Neural crest cell (in vitro differentiated cells): Measurements from ENCODE around the gene SGMS2. TPM values are rescaled to one million over a fixed set of nuclear protein-coding genes. Genes with fewer than 3 reads are reported as not detected.

Source experiments
- DNase-seq: peaks from one replicate; pipeline ENCODE4 v3.0.0; 2021; ENCODE audit warnings: low read depth, mixed read lengths, low spot score
- H3K27ac Mint-ChIP-seq: one replicate; pipeline ENCODE4 v1.8.0; 2021; ENCODE audit warnings: mild to moderate bottlenecking, mixed read lengths; ENCODE audit not compliant: unreplicated experiment
- H3K27me3 Mint-ChIP-seq: 2 replicates; pipeline ENCODE4 v1.8.0; 2021; ENCODE audit warnings: low read depth, mild to moderate bottlenecking, mixed read lengths
- H3K36me3 Mint-ChIP-seq: 2 replicates; pipeline ENCODE4 v1.8.0; 2021; ENCODE audit warnings: low read depth, mild to moderate bottlenecking, mixed read lengths
- H3K4me1 Mint-ChIP-seq: 2 replicates; pipeline ENCODE4 v1.8.0; 2021; ENCODE audit warnings: mixed read lengths
- H3K4me3 Mint-ChIP-seq: one replicate; pipeline ENCODE4 v1.8.0; 2021; ENCODE audit warnings: mild to moderate bottlenecking, mixed read lengths
- H3K9me3 Mint-ChIP-seq: 2 replicates; pipeline ENCODE4 v1.8.0; 2021; ENCODE audit warnings: mixed read lengths
- CTCF ChIP-seq: fragments of 200-600 bp; sonication (generic); conservative IDR thresholded peaks from 2 replicates; pipeline ENCODE4 v1.5.0; 2021; ENCODE audit warnings: antibody characterized with exemption, mild to moderate bottlenecking
- total RNA-seq: library from RNA; stranded (reverse); gene quantifications from 2 replicates; pipeline ENCODE4 v1.2.1, GENCODE V29; 2021

The SGMS2 gene
- total RNA-seq, 1 donor from 2014 or later, result 1.4 TPM

GRCh38 chr4:107894138-107894603, 69.4 kb downstream of the SGMS2 start:
- TF ChIP-seq CTCF, result no peak
- no peak for DNase-seq
- no peaks in the 10 kb centered on the region for H3K27me3 Mint-ChIP-seq
- no peaks in the 10 kb centered on the region for H3K4me1 Mint-ChIP-seq
- H3K9me3 Mint-ChIP-seq, result peaks cover 3% of the 10 kb centered on the region
- no peak overlapping the region for H3K27ac Mint-ChIP-seq
- no peak overlapping the region for H3K4me3 Mint-ChIP-seq
- peaks cover 5% of the 10 kb centered on the region for H3K36me3 Mint-ChIP-seq

GRCh38 chr4:107896158-107896645, 71.5 kb downstream of the SGMS2 start:
- TF ChIP-seq CTCF, result no peak
- Mint-ChIP-seq H3K27me3 (no peaks in the 10 kb centered on the region), H3K4me1 (no peaks in the 10 kb centered on the region), H3K36me3 (peaks cover 2% of the 10 kb centered on the region), H3K9me3 (peaks cover 3% of the 10 kb centered on the region), H3K4me3 (no peak overlapping the region), H3K27ac (no peak overlapping the region)
- no peak for DNase-seq

DNA sequence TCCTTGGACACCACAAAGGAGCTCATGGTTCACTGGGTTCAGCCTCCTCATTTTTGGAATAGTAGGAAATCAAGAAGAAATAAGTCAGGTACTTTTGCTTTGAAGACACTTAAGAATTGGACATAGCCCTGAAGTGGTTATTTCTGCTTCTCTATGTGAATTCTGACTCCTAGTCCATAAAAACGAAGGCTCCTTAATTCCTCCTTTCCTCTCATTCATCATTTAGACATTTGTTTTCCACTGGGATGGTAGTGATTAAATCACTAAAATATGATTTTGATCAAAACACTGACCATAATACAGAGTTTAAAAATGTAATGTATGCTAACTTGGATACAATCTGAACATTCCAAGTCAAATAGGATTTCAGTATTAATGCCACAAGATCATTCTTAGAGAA, 71.9 kb downstream of the SGMS2 start:
- no peak for TF ChIP-seq CTCF
- Mint-ChIP-seq H3K27me3 (no peaks in the 10 kb centered on the region), H3K4me3 (no peak overlapping the region), H3K9me3 (no peaks in the 10 kb centered on the region), H3K27ac (no peak overlapping the region), H3K36me3 (no peaks in the 10 kb centered on the region), H3K4me1 (no peaks in the 10 kb centered on the region)
- no peak for DNase-seq

DNA sequence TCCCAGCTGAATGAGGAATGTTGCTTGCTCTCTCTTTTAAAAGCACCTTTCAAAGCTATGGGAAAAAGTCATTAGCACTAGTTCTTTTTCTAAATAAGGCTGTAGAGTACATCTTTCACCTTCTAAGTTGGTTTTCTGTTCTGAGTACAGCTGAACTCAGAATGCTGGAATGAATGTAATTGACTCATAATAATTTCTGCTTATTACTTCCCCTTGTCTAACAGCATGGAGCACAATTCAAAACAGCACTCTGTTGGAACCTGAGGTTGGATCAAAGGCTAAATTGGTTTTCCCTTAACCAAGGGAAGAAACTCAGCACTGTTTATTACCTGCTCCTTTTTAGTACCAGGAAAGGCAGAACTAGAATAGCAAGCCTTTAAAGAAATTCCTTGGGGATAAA, 73.1 kb downstream of the SGMS2 start:
- H3K9me3 Mint-ChIP-seq, result no peaks in the 10 kb centered on the region
- no peak for DNase-seq
- no peaks in the 10 kb centered on the region for H3K27me3 Mint-ChIP-seq
- no peaks in the 10 kb centered on the region for H3K36me3 Mint-ChIP-seq
- no peak for TF ChIP-seq CTCF
- H3K4me3 Mint-ChIP-seq, result no peak overlapping the region
- H3K27ac Mint-ChIP-seq, result no peak overlapping the region
- H3K4me1 Mint-ChIP-seq, result no peaks in the 10 kb centered on the region

DNA sequence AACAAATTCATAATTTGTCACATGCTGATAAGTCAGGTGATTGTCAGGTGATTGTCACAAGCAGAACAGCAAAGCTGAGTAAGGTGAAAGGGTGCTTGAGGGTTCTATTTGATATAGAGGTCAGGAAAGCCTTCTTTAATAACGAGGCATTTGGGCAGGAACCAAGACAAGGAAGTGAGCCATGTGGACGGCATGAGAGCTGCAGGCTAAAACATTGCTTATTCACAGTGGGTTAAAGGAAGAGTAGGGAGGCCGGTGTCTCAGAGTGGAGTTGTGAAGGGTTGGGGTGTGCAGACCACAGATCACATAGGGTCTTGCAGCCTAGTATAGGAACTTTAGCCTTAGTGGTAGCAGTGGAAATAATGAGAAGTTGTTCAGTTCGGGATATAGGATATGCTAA, 75.3 kb downstream of the SGMS2 start:
- Mint-ChIP-seq H3K27me3 (no peaks in the 10 kb centered on the region), H3K27ac (no peak overlapping the region), H3K4me3 (no peak overlapping the region), H3K36me3 (no peaks in the 10 kb centered on the region), H3K9me3 (no peaks in the 10 kb centered on the region), H3K4me1 (no peaks in the 10 kb centered on the region)
- no peak for TF ChIP-seq CTCF
- DNase-seq, result no peak

GRCh38 chr4:107900508-107900907, 75.8 kb downstream of the SGMS2 start:
- H3K36me3 Mint-ChIP-seq, result no peaks in the 10 kb centered on the region
- H3K4me3 Mint-ChIP-seq, result no peak overlapping the region
- no peak for TF ChIP-seq CTCF
- DNase-seq, result no peak
- no peaks in the 10 kb centered on the region for H3K9me3 Mint-ChIP-seq
- no peaks in the 10 kb centered on the region for H3K4me1 Mint-ChIP-seq
- no peak overlapping the region for H3K27ac Mint-ChIP-seq
- no peaks in the 10 kb centered on the region for H3K27me3 Mint-ChIP-seq
